ENCODE measurements around the gene MATN1. TPM values are rescaled to one million over a fixed set of nuclear protein-coding genes. Genes with fewer than 3 reads are reported as not detected.

MATN1 gene
- total and polyA plus RNA-seq, 2 of the 4 experiments (the other 2 are of a cell fraction) = 0.27 TPM; not detected in 1

DNA sequence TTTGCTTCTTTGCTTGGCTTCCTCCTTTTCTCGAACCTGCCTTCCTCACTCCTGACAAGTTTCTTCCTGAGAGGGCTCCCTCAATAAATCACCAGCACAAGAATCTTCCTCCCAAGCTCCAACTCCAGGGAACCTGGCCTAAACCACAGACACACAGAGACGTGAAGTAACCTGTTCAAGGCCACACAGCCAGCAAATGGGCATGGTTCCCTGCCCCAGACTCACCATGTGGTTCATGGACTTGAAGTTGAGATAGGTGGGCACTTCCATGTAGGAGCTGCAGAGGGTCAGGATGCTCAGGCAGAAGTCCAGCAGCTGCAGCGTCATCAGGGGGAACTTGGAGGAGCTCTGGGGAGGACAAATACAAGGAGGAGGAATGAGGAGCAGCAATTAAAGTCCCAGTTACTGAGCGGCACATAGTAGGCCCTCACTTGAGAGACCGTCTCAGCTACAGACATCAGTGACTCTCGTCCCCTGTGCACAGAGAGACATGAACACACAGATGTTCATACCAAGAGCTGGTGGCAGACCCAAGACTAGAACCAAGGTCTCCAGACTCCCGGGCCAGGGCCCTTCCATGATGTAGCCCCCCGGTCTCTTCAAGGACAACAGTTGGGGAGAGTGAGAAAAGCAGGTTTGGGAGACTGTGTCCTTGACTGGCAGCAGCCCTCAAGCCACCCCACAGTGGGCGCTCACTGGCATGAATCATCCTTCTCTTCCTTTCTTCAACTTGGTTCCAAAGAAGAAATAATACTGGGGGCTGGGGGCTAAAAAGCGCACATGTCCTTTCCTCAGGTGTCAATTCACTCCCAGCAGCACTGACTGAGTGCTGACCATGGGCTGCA is 15.6 kb upstream of the MATN1 start:
- in situ Hi-C loops (cut with MboI; ENCODE audit: low sequenced_read_pairs) (no loop called here), dilution Hi-C loops (cut with HindIII; ENCODE audit: low sequenced_read_pairs, unreplicated experiment) (no loop called here), intact Hi-C loops (cut with micrococcal nuclease) (no loop called here)
- WGBS, 2 experiments (ENCODE audit: extremely low coverage in 2 of 2, insufficient read length in 1 of 2) = 76% methylated on average over 5 of the region's 10 CpGs; no CpG with 5 or more reads in 1 of the 2 experiments
- H3K79me1 ChIP-seq (ENCODE audit: low read depth in 1 of 2, low read length in 2 of 2) = no peaks in the 10 kb centered on the region
- no peak overlapping the region for H3K4ac ChIP-seq (ENCODE audit: low read depth, low read length)
- no peak overlapping the region for H3K9ac ChIP-seq (ENCODE audit: low read depth, low read length)
- H3K27ac ChIP-seq (ENCODE audit: insufficient read depth, low read length) = no peak overlapping the region
- DNase-seq (no peak), ATAC-seq (ENCODE audit: low read depth) (no peak)
- ChIA-PET CTCF (no interaction called here), POLR2A (ENCODE audit: unreplicated experiment) (no interaction called here)
- no peak overlapping the region for H4K8ac ChIP-seq (ENCODE audit: low read depth in 2 of 2, low read length in 2 of 2)
- H2AFZ ChIP-seq (replicated peaks; ENCODE audit: low read length, poor library complexity) = no peak overlapping the region
- peaks cover 7% of the 10 kb centered on the region for H3K9me3 ChIP-seq (ENCODE audit: control insufficient read depth, insufficient read depth, low read length)
- H3K23ac ChIP-seq (ENCODE audit: low read depth, low read length) = no peak overlapping the region
- H3K56ac ChIP-seq (ENCODE audit: extremely low read depth, insufficient read depth, low read length) = no peak overlapping the region
- H2BK20ac ChIP-seq (ENCODE audit: low read depth, low read length) = no peak overlapping the region
- BruUV-seq (replicated peaks) = no TSS peak
- H2BK5ac ChIP-seq (ENCODE audit: low read depth, low read length, poor library complexity, severe bottlenecking) = no peak overlapping the region
- no peak overlapping the region for H4K5ac ChIP-seq (ENCODE audit: low read depth, low read length)
- H3K4me2 ChIP-seq (ENCODE audit: low read depth, low read length) = no peak overlapping the region
- H3K14ac ChIP-seq (replicated peaks; ENCODE audit: low read depth, low read length) = no peak overlapping the region
- H3K9me1 ChIP-seq (ENCODE audit: insufficient read depth, low read length) = no peaks in the 10 kb centered on the region
- H3K36me3 ChIP-seq (ENCODE audit: control insufficient read depth, insufficient read depth, low read length) = no peaks in the 10 kb centered on the region
- H2BK120ac ChIP-seq (ENCODE audit: low read depth, low read length) = no peak overlapping the region
- H3K27me3 ChIP-seq (ENCODE audit: control insufficient read depth, insufficient read depth, low read length) = peaks cover 40% of the 10 kb centered on the region
- H3K4me3 ChIP-seq (ENCODE audit: insufficient read depth, low read depth, low read length) = no peak overlapping the region
- H3K4me1 ChIP-seq (ENCODE audit: control insufficient read depth, insufficient read depth, low read length) = no peaks in the 10 kb centered on the region
- H3K18ac ChIP-seq (ENCODE audit: low read depth, low read length) = no peak overlapping the region
- TF ChIP-seq CHD1 (IDR thresholded peaks at IDR 0.05; ENCODE audit: low read depth, low read length) = no peak
- TF ChIP-seq POLR2A (IDR thresholded peaks at IDR 0.05; ENCODE audit: low read depth, low read length) = no peak
- no peak for TF ChIP-seq MAFK (IDR thresholded peaks at IDR 0.05; ENCODE audit: low read depth, low read length)
- no peak for TF ChIP-seq ELK1 (IDR thresholded peaks at IDR 0.05; ENCODE audit: borderline replicate concordance, low read depth, low read length)
- TF ChIP-seq SMC3 (IDR thresholded peaks at IDR 0.05; ENCODE audit: low read depth, low read length) = no peak
- TF ChIP-seq RAD21 (IDR thresholded peaks at IDR 0.05; ENCODE audit: low read length) = no peak
- no peak for TF ChIP-seq NFE2L2 (IDR thresholded peaks at IDR 0.05; ENCODE audit: low read depth, low read length)
- no peak for TF ChIP-seq BHLHE40 (IDR thresholded peaks at IDR 0.05; ENCODE audit: low read depth, low read length)
- no peak for TF ChIP-seq RCOR1 (IDR thresholded peaks at IDR 0.05; ENCODE audit: insufficient replicate concordance, low read length)
- no peak for TF ChIP-seq CEBPB (IDR thresholded peaks at IDR 0.05; ENCODE audit: low read depth, low read length)
- no peak for TF ChIP-seq RFX5 (IDR thresholded peaks at IDR 0.05; ENCODE audit: low read depth, low read length)
- no peak for TF ChIP-seq MXI1 (IDR thresholded peaks at IDR 0.05; ENCODE audit: borderline replicate concordance, low read depth, low read length)
- TF ChIP-seq CTCF (conservative IDR thresholded peaks at IDR 0.05; ENCODE audit: low read depth, low read length) = no peak
- no peak for TF ChIP-seq FOS (IDR thresholded peaks at IDR 0.05; ENCODE audit: low read depth, low read length)
- no peak for TF ChIP-seq MAZ (IDR thresholded peaks at IDR 0.05; ENCODE audit: borderline replicate concordance, low read depth, low read length)
- no peak for TF ChIP-seq USF2 (IDR thresholded peaks at IDR 0.05; ENCODE audit: low read depth, low read length)
- H2BK15ac ChIP-seq (ENCODE audit: low read depth, low read length) = no peak overlapping the region
- no peaks in the 10 kb centered on the region for H4K20me1 ChIP-seq (ENCODE audit: insufficient read depth, low read length)
- no peak overlapping the region for H2AK5ac ChIP-seq (ENCODE audit: low read depth, low read length)
- no peak overlapping the region for H4K91ac ChIP-seq (ENCODE audit: insufficient read depth, low read depth, low read length)
- H2AK9ac ChIP-seq (replicated peaks; ENCODE audit: low read depth, low read length, poor library complexity) = no peak overlapping the region

Data from IMR-90 (cell line).